HepG2 (cell line): ENCODE data around the gene MRPS11. TPM values are rescaled to one million over a fixed set of nuclear protein-coding genes. Genes with fewer than 3 reads are reported as not detected.

Experiments
- JUN ChIP-seq: sonication (generic); formaldehyde crosslinking; IDR thresholded peaks from 2 replicates; pipeline ENCODE4 v1.4.0; 2020; ENCODE audit warnings: mild to moderate bottlenecking, missing genetic modification reagents
- KDM4B ChIP-seq: sonication (generic); formaldehyde crosslinking; IDR thresholded peaks from 2 replicates; pipeline ENCODE4 v1.4.0; 2020; ENCODE audit warnings: missing genetic modification reagents
- KDM5B ChIP-seq: sonication (generic); formaldehyde crosslinking; IDR thresholded peaks from 2 replicates; pipeline ENCODE4 v1.4.0; 2020; ENCODE audit warnings: missing genetic modification reagents, mild to moderate bottlenecking, borderline replicate concordance
- KMT2B ChIP-seq: IDR thresholded peaks from 2 replicates; pipeline ENCODE4 v1.6.1; 2016; ENCODE audit warnings: missing genetic modification reagents, missing compliant biosample characterization
- PHB2 ChIP-seq: fragments of 450-650 bp; IDR thresholded peaks from 2 replicates; pipeline ENCODE4 v1.6.1; 2018; ENCODE audit not compliant: partially characterized antibody
- polyA plus RNA-seq, 8 experiments: library from polyadenylated mRNA; depleted of rRNA in 3 of 8; stranded (reverse) in 7 of 8; unstranded in 1 of 8; fragments of >200 nt; fragmentation: Illumina TruSeq in 4 of 8; extraction: Trizol in 4 of 8; gene quantifications; 2 replicates each; pipeline versions ENCODE4 v1.2.1 to v1.2.3, GENCODE V29; 2011 to 2016; ENCODE audit warnings: low read depth in 4 of 8, missing spikeins in 1 of 8, mixed read lengths in 1 of 8; ENCODE audit not compliant: insufficient read depth in 1 of 8
- total RNA-seq, 5 experiments: library from RNA; depleted of rRNA; stranded (reverse); fragments of >200 nt; fragmentation: Illumina TruSeq; extraction: Trizol; gene quantifications; 2 replicates each; pipeline ENCODE4 v1.2.3, GENCODE V29; 2016; ENCODE audit warnings: low read depth in 1 of 5
- TF ChIP-seq, protein P1 (sequence below): sonication (generic); formaldehyde crosslinking; IDR thresholded peaks from 2 replicates; pipeline ENCODE4 v1.5.1; 2020; ENCODE audit warnings: mild to moderate bottlenecking, missing genetic modification reagents, borderline replicate concordance
- TF ChIP-seq, protein P2 (sequence below): fragments of 450-650 bp; IDR thresholded peaks from 2 replicates; pipeline ENCODE4 v1.6.1; 2017
- TF ChIP-seq, protein P3 (sequence below): sonication (generic); formaldehyde crosslinking; IDR thresholded peaks from 2 replicates; pipeline ENCODE4 v1.8.0; 2022; ENCODE audit warnings: low read depth, missing genetic modification reagents
- TF ChIP-seq, protein P4 (sequence below), 2 experiments: sonication (generic) in 1 of 2; formaldehyde crosslinking in 1 of 2; IDR thresholded peaks; 2 replicates each; pipeline versions ENCODE4 v1.6.1 to v1.9.0; 2014 to 2022; ENCODE audit warnings: antibody characterized with exemption in 1 of 2, borderline replicate concordance in 1 of 2, inconsistent platforms in 1 of 2, low read depth in 1 of 2, missing genetic modification reagents in 1 of 2
- TF ChIP-seq, protein P5 (sequence below): sonication (generic); formaldehyde crosslinking; IDR thresholded peaks from 2 replicates; pipeline ENCODE4 v1.5.0; 2020; ENCODE audit warnings: mild to moderate bottlenecking, missing genetic modification reagents

The MRPS11 gene
- total and polyA plus RNA-seq, 2 of the 13 experiments (the other 11 are each of a cell fraction or from before 2014, with no cell fraction given) = 50.1 to 72.7 TPM

DNA sequence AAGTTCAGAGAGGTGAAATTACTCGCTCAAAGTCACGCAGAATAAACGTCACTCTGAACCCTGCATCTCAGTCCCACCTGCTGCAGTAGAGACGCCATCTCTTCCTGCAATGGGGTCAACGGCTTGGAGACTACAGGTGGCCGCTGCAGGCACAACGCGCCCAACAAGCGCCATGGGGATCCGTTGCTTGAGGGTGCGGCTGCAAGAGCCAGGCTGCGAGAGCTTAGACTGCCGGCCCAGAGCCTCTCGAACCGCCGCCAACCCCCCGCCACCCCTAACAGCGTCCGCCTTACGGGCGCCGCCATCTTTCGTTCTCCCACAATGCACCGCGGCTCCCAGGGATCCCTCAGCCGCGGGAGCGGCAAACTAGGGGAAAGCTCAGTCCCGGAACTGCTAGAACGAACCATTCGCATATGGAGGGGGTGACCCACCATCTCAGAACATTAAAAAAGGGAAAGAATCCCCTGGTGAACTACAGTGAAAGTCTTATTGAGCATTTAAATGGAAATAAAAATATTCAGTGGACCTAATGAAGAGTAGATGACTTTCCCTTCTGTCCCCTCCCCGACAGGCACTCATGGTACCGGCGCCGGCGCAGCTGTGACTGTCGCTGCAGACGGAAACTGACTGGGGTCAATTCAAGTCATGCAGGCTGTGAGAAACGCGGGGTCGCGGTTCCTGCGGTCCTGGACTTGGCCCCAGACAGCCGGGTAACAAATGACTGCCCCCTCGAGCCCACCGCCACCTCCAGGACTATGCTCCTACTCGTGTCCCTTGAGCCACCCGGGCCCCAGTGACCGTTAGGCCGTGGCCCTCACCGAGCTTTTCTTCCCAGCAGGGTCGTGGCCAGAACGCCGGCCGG lies at the start of gene MRPS11, which contains the start of gene MRPL46 (continued):
- TF ChIP-seq, protein P1, sequence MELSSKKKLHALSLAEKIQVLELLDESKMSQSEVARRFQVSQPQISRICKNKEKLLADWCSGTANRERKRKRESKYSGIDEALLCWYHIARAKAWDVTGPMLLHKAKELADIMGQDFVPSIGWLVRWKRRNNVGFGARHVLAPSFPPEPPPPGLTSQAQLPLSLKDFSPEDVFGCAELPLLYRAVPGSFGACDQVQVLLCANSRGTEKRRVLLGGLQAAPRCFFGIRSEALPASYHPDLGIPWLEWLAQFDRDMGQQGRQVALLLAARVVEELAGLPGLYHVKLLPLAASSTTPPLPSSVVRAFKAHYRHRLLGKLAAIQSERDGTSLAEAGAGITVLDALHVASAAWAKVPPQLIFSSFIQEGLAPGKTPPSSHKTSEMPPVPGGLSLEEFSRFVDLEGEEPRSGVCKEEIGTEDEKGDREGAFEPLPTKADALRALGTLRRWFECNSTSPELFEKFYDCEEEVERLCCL (CRISPR knock-in tag) = no peak
- TF ChIP-seq KDM5B (CRISPR knock-in tag) (peak; percentile 65; the same call in 1 of the 2 replicates), JUN (CRISPR knock-in tag) (no peak), KDM4B (CRISPR knock-in tag) (no peak), KMT2B (CRISPR knock-in tag) (peak; percentile 69; the same call in 1 of the 2 replicates), PHB2 (no peak)
- TF ChIP-seq, protein P2, sequence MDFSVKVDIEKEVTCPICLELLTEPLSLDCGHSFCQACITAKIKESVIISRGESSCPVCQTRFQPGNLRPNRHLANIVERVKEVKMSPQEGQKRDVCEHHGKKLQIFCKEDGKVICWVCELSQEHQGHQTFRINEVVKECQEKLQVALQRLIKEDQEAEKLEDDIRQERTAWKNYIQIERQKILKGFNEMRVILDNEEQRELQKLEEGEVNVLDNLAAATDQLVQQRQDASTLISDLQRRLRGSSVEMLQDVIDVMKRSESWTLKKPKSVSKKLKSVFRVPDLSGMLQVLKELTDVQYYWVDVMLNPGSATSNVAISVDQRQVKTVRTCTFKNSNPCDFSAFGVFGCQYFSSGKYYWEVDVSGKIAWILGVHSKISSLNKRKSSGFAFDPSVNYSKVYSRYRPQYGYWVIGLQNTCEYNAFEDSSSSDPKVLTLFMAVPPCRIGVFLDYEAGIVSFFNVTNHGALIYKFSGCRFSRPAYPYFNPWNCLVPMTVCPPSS = no peak
- TF ChIP-seq, protein P3, sequence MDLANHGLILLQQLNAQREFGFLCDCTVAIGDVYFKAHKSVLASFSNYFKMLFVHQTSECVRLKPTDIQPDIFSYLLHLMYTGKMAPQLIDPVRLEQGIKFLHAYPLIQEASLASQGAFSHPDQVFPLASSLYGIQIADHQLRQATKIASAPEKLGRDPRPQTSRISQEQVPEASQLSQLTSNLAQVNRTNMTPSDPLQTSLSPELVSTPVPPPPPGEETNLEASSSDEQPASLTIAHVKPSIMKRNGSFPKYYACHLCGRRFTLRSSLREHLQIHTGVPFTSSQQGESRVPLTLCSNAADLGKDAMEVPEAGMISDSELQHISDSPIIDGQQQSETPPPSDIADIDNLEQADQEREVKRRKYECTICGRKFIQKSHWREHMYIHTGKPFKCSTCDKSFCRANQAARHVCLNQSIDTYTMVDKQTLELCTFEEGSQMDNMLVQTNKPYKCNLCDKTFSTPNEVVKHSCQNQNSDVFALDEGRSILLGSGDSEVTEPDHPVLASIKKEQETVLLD = no peak
- TF ChIP-seq, protein P4, sequence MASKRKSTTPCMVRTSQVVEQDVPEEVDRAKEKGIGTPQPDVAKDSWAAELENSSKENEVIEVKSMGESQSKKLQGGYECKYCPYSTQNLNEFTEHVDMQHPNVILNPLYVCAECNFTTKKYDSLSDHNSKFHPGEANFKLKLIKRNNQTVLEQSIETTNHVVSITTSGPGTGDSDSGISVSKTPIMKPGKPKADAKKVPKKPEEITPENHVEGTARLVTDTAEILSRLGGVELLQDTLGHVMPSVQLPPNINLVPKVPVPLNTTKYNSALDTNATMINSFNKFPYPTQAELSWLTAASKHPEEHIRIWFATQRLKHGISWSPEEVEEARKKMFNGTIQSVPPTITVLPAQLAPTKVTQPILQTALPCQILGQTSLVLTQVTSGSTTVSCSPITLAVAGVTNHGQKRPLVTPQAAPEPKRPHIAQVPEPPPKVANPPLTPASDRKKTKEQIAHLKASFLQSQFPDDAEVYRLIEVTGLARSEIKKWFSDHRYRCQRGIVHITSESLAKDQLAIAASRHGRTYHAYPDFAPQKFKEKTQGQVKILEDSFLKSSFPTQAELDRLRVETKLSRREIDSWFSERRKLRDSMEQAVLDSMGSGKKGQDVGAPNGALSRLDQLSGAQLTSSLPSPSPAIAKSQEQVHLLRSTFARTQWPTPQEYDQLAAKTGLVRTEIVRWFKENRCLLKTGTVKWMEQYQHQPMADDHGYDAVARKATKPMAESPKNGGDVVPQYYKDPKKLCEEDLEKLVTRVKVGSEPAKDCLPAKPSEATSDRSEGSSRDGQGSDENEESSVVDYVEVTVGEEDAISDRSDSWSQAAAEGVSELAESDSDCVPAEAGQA (IDR thresholded peaks at IDR 0.05; ENCODE audit: low read depth) = peak; percentile 40; the same call in 1 of the 2 replicates
- TF ChIP-seq, protein P4 (CRISPR knock-in tag; IDR thresholded peaks at IDR 0.05; ENCODE audit: borderline replicate concordance) = 0 out of 2 replicates have a peak, but pooled peaks have one; percentile 22
- TF ChIP-seq, protein P5, sequence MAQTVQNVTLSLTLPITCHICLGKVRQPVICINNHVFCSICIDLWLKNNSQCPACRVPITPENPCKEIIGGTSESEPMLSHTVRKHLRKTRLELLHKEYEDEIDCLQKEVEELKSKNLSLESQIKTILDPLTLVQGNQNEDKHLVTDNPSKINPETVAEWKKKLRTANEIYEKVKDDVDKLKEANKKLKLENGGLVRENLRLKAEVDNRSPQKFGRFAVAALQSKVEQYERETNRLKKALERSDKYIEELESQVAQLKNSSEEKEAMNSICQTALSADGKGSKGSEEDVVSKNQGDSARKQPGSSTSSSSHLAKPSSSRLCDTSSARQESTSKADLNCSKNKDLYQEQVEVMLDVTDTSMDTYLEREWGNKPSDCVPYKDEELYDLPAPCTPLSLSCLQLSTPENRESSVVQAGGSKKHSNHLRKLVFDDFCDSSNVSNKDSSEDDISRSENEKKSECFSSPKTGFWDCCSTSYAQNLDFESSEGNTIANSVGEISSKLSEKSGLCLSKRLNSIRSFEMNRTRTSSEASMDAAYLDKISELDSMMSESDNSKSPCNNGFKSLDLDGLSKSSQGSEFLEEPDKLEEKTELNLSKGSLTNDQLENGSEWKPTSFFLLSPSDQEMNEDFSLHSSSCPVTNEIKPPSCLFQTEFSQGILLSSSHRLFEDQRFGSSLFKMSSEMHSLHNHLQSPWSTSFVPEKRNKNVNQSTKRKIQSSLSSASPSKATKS = no peak
